NT2/D1 (cell line): Measurements from ENCODE around the gene USP15.

ENCODE experiments used
- SUZ12 ChIP-seq: IDR thresholded peaks from 2 replicates; pipeline ENCODE4 v1.6.1; 2011; ENCODE audit not compliant: insufficient read length, insufficient read depth; ENCODE audit errors: extremely low read depth
- YY1 ChIP-seq: IDR thresholded peaks from 2 replicates; pipeline ENCODE4 v1.6.1; 2011; ENCODE audit not compliant: insufficient read length, insufficient read depth

DNA sequence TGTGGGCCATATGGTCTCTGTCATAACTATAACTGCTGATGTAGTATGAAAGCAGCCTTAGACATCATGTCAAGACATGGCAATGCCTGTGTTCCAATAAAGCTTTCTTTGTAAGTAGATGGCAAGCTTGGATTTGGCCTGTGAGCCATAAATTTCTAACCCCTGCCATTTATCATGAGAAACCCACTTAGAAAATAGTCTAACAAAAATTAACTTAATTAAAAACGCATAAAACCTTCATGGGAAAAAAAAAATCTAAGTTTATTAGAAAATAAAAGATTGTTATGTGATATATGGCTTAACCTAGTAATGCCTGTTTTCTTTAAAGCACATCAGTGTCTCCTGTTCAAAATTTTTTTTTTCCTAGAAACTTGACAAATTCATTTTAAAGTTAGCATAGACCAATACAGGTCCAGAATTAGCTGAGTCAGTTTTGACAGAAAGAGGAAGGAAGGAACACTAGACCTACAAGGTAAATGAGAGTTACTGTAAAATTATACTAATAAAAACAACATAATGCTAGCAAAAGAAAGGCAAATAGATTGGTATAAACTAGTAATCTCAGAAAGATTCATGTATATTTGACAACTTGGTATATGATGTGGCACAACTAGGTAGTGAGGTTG lies 68.2 kb downstream of the USP15 start:
- no peak for TF ChIP-seq YY1
- TF ChIP-seq SUZ12, result no peak
